Activated CD8-positive, alpha-beta memory T cell treated with anti-CD3 and anti-CD28 coated beads for 1 hour (primary cell): ENCODE results near the gene DENND11.

Experiments
- DNase-seq, 2 donors: peaks; one replicate each; pipeline ENCODE4 v3.0.0-alpha.2; 2020; ENCODE audit warnings: low read depth in 1 of 2; ENCODE audit errors: extremely low read depth in 1 of 2

Gene DENND11

GRCh38 chr7:141686074-141686473 lies 15.9 kb downstream of the DENND11 start:
- DNase-seq: no peak

DNA sequence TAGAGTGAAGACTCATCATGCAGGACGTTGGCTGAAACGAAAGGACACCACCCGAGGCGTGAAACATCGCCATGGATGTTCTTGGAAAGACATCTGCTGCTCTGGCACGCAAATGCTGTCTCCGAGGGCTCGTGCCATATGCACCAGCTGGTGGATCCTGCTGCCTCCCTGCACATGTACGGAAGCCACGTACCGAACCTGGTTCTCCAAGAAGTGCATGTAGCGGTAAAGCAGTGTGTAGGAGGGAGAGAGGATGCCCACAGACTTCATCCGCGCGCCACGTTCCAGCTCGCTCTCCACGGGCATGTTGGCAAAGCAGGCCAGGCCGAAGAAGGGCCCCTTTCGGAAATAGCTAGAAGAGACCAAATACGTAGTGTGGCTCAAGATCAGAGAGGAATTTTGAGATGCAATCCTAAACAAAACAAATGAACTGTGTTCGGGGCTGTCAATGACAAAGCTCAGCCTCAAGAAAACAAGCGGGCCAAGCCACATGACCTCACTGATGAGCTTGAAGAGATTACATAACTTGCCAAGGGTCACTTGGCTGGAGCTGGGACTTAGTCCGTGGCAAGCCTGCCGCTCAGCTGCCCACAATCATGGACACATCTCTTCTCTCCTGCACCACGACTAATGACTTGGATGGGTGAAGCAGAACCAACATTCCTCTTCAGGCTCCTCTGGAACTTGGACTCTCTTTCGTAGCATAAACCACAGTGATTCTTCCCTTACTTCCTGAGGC lies 16.5 kb downstream of the DENND11 start:
- no peak for DNase-seq

DNA sequence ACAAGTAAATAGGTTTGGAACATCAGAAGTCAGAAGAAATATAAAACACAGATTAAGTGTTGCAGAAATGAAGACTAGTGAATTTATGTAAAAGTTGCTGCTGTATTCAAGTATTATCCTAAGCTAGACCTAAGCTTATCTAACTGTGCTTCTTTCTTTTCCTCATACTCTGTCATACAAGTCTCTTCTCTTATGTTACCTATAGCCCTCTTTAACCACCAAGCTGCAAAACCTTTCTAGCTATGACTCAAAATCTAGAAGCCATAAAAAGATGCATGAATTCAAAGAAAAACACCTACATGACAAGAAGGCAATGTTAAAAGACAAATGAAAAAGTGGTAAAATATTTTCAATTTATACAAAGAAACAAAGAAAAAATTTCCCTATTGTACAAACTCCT lies 23.0 kb downstream of the DENND11 start:
- DNase-seq: no peak

DNA sequence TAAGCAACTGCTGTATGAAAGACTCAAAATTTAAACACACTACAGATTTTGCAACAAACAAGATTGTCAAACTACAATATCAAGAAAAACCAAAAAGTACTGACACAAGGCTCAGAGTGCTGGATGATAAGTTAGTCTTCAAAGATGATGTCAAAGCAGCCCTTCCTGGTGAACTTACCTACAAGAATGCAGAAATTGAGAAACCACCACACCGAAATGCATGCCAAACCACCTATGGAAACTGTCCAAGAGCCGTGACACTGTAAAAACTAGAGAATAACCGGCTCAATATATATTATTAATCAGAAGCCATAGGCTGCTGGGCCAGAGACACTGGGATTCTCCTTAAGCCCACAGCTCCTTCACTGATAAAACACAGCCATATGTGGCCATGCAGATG lies 25.3 kb downstream of the DENND11 start:
- DNase-seq: no peak

DNA sequence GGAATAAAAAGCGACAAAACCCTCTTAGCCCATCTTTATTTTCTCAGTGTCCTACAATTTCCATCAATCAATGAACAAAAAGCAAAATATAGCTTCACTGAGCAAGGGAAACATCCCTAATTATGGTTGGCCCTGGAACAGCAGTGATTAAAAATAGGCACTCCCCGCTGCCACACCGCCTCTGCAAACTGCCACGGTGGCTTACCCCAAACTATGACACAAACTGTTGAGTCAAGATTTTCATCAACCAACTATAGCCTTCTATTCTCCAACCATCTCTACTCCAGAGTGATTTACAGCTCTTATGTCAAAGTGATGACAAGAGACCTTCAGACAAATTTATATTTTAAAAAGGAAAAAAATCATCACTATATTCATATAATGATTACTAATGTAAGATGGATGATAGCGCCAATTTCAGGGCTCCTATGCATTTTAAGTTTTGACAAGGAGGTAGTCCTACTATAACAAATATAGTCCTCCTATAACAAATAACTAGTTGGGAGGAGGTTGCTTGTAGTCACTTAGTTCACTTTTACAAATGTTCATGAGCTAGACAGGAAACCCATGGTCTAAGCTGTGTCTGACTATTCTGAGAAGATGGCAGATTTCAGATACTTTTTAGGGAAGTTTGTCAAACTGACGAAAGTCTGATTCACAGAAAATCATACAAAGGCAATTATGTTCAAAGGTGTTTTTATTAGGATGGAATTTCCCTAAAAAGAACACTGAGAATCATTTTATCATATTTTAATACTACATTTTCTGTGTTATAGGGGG lies 26.3 kb downstream of the DENND11 start:
- DNase-seq: no peak

DNA sequence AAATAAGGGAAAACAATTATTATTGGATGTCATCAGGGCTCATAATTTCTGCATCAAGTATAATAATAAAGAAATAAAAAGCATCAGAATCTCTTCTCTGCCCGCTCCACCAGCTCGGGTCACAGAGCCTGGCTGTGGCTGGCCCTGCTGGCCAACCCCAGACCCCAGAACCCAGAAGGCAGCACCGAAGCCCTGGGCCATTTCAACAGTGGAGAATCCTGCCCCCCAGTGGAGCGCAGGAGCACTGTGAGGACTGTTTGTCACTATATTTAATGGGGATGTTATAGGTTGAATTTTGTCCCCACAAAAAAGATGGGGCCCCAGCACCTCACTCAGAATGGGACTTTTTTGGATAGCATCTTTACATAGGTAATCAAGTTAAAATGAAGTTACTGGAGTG lies 27.3 kb downstream of the DENND11 start:
- no peak for DNase-seq

GRCh38 chr7:141674171-141674671 lies 27.7 kb downstream of the DENND11 start:
- DNase-seq: no peak

GRCh38 chr7:141673346-141673745 lies 28.6 kb downstream of the DENND11 start:
- no peak for DNase-seq

DNA sequence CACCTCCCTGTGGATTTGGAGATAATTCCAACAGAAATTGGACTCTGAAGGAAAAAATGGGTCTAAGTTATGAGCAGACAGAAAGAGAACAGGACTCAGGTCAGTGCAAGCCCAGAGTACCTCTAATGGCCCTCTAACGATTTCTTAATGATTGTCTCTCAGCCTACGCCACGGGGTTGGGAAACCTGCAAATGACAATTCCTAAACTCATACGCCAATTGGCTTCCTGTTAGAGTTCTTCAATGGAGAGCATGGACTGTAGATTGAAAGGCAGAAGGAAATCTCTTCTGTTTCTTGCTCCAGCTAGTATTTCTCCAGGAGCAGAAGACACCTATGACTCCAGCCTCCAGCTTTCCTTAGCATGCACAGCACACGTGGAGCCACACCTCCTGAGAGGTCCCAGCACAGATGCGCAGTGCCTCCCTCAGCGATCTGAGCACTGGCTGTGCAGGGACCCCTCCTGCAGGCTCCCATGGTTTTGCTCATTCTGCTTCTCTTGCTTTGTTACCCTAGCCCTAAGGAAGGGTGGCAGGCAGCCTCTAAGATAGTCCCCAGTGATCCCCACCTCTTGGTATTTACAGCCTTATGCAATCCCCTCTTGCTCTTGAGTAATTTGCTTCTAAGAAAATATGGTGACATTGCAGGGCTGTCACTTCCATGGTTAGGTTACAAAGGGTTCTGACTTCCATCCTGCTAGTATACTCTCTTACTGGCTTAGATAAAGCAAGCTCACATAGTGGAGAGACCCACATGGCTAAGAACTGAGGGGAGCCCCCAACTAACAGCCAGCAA lies 30.1 kb downstream of the DENND11 start:
- no peak for DNase-seq

GRCh38 chr7:141668853-141669252 lies 33.1 kb downstream of the DENND11 start:
- DNase-seq: no peak

GRCh38 chr7:141666071-141666470 lies 35.9 kb downstream of the DENND11 start:
- DNase-seq: no peak

GRCh38 chr7:141665208-141666035 lies 36.5 kb downstream of the DENND11 start:
- no peak for DNase-seq

DNA sequence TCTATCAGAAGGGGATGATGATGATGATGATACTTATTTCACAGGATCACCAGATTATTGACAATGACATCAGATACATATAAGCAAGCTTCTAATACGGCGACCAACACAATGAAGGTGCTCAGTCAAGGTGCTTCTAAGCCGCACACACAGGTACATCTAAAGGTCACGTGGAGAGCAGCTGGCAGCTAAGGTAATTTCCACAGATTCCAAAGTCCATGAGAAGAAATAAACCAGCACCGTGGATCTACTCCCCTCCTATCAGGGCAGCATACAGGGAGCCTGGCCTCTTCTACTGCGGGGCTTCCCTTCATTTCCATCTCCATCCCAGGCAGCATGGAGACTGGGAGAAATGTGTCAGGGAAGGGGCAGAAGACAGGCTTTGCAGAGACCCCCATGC lies 37.5 kb downstream of the DENND11 start:
- no peak for DNase-seq

DNA sequence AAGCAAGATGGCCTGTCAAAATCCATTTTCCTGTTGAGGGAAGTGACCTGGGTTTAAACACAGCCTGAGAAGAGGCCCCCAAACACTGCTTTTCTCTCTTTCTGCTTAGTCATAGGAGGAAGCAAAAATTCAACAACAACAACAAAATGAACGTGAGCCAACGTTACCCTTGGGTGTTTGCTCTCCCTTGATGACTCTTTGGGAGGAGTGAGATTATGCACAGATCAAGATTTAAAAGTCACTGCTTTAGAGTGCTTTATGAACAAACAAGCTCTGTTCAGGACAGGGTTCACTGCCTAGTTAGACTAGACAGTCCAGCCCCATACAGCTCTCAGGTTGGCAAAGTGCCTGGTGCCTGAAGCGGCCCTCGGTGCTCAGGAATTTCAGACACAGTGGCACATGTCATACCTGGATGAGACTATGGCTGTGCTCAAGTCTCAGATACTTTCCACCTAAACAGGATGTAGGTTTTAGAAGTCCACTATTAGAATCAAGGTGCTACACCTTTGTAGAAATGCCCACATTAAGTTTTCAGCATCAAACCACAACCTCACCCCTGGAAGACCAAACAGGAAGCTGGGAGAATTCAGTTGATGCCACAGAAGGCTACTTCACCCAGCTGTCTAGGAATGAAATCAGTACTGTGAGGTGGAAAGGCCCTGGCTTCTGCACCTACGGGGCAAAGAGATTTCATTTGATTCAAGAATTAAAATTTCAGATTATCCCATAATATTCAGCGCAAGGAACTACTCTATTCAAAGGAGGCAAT lies 38.7 kb downstream of the DENND11 start:
- no peak for DNase-seq

DNA sequence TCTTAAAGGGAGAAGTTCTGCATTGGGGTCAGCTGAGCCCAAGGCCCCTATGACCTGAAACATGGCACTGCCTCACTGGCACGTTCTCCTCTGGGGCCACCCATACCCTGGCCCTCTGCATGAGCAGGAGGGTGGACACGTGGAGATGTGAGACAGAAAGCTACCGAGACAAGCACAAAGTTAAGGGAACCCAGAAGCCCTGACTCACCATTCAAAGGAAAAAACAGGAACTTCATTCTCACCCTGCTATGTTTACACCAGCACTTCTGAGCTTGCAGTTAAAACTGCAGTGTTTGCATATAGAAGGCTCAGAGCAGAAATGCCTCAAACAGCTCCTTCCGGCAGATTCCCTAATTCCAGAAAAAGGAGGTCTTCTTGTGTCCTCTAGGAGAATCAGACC lies 41.7 kb downstream of the DENND11 start:
- DNase-seq: no peak

- DNase-seq: no peak
These were observed 42.5 kb downstream of the DENND11 start for GRCh38 chr7:141659501-141659900.

DNA sequence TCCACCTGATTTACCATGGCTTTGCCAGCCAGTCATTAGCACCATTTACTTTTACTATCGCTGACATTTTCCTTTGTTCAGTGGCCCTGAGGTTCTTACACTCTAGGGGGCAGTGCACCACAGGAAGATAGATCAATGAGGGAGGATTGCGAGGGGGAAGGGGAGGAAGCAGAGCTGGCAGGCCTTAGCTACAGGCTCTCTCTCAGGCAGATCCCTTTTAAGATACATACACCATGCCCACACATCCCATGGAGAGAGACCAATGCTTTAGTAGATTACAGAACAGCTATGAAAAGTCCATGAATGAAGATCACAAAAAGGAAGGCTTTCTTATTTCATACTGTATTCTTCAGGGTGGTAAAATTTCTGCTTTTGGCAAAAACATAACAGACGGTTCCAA lies 47.4 kb downstream of the DENND11 start:
- DNase-seq: peak; percentile 18 to 23

DNA sequence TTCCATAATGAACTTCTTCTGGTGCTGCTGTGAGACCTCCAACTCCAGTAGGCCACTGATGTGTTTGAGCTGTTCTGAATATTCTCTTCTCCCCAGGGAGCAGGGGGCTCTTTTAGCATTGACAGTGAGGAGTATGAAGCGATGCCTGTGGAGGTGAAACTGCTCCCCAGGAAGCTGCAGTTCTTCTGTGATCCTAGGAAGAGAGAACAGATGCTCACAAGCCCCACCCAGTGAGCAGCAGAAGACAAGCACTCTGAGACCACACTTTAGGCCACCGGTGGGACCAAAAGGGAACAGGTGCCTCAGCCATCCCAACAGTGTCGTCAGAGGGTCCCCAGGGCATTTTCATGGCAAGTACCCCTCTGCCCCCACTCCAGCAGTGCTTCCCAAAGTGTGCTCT lies 49.3 kb downstream of the DENND11 start:
- DNase-seq: no peak
